Measurements from ENCODE around the gene MAML2.

The MAML2 gene

GRCh38 chr11:96026310-96026709, 316.7 kb downstream of the MAML2 start:
- H3K27ac Mint-ChIP-seq = peak overlapping the region; percentile 70
- no peaks in the 10 kb centered on the region for H3K9me3 Mint-ChIP-seq (ENCODE audit: low read depth)
- H3K36me3 Mint-ChIP-seq = peaks cover 6% of the 10 kb centered on the region
- no peaks in the 10 kb centered on the region for H3K27me3 Mint-ChIP-seq
- H3K4me1 Mint-ChIP-seq (ENCODE audit: low read depth) = peaks cover 68% of the 10 kb centered on the region
- no peak overlapping the region for H3K4me3 Mint-ChIP-seq

GRCh38 chr11:96024666-96025065, 318.3 kb downstream of the MAML2 start:
- H3K27ac Mint-ChIP-seq = peak overlapping the region; percentile 74
- H3K27me3 Mint-ChIP-seq = no peaks in the 10 kb centered on the region
- peaks cover 6% of the 10 kb centered on the region for H3K36me3 Mint-ChIP-seq
- H3K9me3 Mint-ChIP-seq (ENCODE audit: low read depth) = no peaks in the 10 kb centered on the region
- H3K4me1 Mint-ChIP-seq (ENCODE audit: low read depth) = peaks cover 78% of the 10 kb centered on the region
- H3K4me3 Mint-ChIP-seq = no peak overlapping the region

- peak overlapping the region; percentile 74 for H3K27ac Mint-ChIP-seq
- no peaks in the 10 kb centered on the region for H3K27me3 Mint-ChIP-seq
- peaks cover 70% of the 10 kb centered on the region for H3K4me1 Mint-ChIP-seq (ENCODE audit: low read depth)
- H3K9me3 Mint-ChIP-seq (ENCODE audit: low read depth) = no peaks in the 10 kb centered on the region
- no peak overlapping the region for H3K4me3 Mint-ChIP-seq
- peaks cover 6% of the 10 kb centered on the region for H3K36me3 Mint-ChIP-seq
Observed at GRCh38 chr11:96023275-96023674, 319.7 kb downstream of the MAML2 start.

GRCh38 chr11:96021901-96022650, 320.9 kb downstream of the MAML2 start:
- Mint-ChIP-seq H3K27me3 (no peaks in the 10 kb centered on the region), H3K4me1 (ENCODE audit: low read depth) (peaks cover 64% of the 10 kb centered on the region), H3K9me3 (ENCODE audit: low read depth) (no peaks in the 10 kb centered on the region), H3K36me3 (peaks cover 2% of the 10 kb centered on the region), H3K27ac (peak overlapping the region; percentile 61), H3K4me3 (no peak overlapping the region)

GRCh38 chr11:96019810-96020747, 322.9 kb downstream of the MAML2 start:
- Mint-ChIP-seq H3K27ac (peak overlapping the region; percentile 74), H3K4me3 (no peak overlapping the region), H3K9me3 (ENCODE audit: low read depth) (no peaks in the 10 kb centered on the region), H3K4me1 (ENCODE audit: low read depth) (peaks cover 65% of the 10 kb centered on the region), H3K36me3 (no peaks in the 10 kb centered on the region), H3K27me3 (no peaks in the 10 kb centered on the region)

GRCh38 chr11:96019281-96019680, 323.7 kb downstream of the MAML2 start:
- Mint-ChIP-seq H3K27ac (no peak overlapping the region), H3K4me1 (ENCODE audit: low read depth) (peaks cover 65% of the 10 kb centered on the region), H3K36me3 (no peaks in the 10 kb centered on the region), H3K9me3 (ENCODE audit: low read depth) (no peaks in the 10 kb centered on the region), H3K4me3 (no peak overlapping the region), H3K27me3 (no peaks in the 10 kb centered on the region)

GRCh38 chr11:96017856-96018255, 325.1 kb downstream of the MAML2 start:
- Mint-ChIP-seq H3K4me3 (no peak overlapping the region), H3K36me3 (no peaks in the 10 kb centered on the region), H3K27ac (no peak overlapping the region), H3K27me3 (no peaks in the 10 kb centered on the region), H3K4me1 (ENCODE audit: low read depth) (peaks cover 67% of the 10 kb centered on the region), H3K9me3 (ENCODE audit: low read depth) (no peaks in the 10 kb centered on the region)

- H3K27me3 Mint-ChIP-seq = no peaks in the 10 kb centered on the region
- peaks cover 67% of the 10 kb centered on the region for H3K4me1 Mint-ChIP-seq (ENCODE audit: low read depth)
- no peaks in the 10 kb centered on the region for H3K9me3 Mint-ChIP-seq (ENCODE audit: low read depth)
- H3K4me3 Mint-ChIP-seq = no peak overlapping the region
- H3K27ac Mint-ChIP-seq = no peak overlapping the region
- H3K36me3 Mint-ChIP-seq = no peaks in the 10 kb centered on the region
Observed at GRCh38 chr11:96016978-96017502, 326.0 kb downstream of the MAML2 start.

GRCh38 chr11:96015906-96016565, 327.0 kb downstream of the MAML2 start:
- H3K4me3 Mint-ChIP-seq = peak overlapping the region; percentile 45
- peak overlapping the region; percentile 93 for H3K27ac Mint-ChIP-seq
- H3K36me3 Mint-ChIP-seq = no peaks in the 10 kb centered on the region
- H3K4me1 Mint-ChIP-seq (ENCODE audit: low read depth) = peaks cover 72% of the 10 kb centered on the region
- no peaks in the 10 kb centered on the region for H3K9me3 Mint-ChIP-seq (ENCODE audit: low read depth)
- H3K27me3 Mint-ChIP-seq = no peaks in the 10 kb centered on the region

- Mint-ChIP-seq H3K4me1 (ENCODE audit: low read depth) (peaks cover 66% of the 10 kb centered on the region), H3K27me3 (no peaks in the 10 kb centered on the region)
Observed at GRCh38 chr11:96014217-96014616, 328.8 kb downstream of the MAML2 start.

GRCh38 chr11:96013461-96014213, 329.4 kb downstream of the MAML2 start:
- peak overlapping the region; percentile 72 for H3K4me3 Mint-ChIP-seq
- H3K9me3 Mint-ChIP-seq (ENCODE audit: low read depth) = no peaks in the 10 kb centered on the region
- peaks cover 68% of the 10 kb centered on the region for H3K4me1 Mint-ChIP-seq (ENCODE audit: low read depth)
- H3K36me3 Mint-ChIP-seq = no peaks in the 10 kb centered on the region
- peak overlapping the region; percentile 93 for H3K27ac Mint-ChIP-seq
- H3K27me3 Mint-ChIP-seq = no peaks in the 10 kb centered on the region

More at GRCh38 chr11:96014217-96014616, 328.8 kb downstream of the MAML2 start:
- Mint-ChIP-seq H3K9me3 (ENCODE audit: low read depth) (no peaks in the 10 kb centered on the region), H3K4me3 (peak overlapping the region; percentile 72), H3K27ac (peak overlapping the region; percentile 93), H3K36me3 (no peaks in the 10 kb centered on the region)

- no peaks in the 10 kb centered on the region for H3K36me3 Mint-ChIP-seq
- peak overlapping the region; percentile 50 for H3K4me3 Mint-ChIP-seq
- no peaks in the 10 kb centered on the region for H3K27me3 Mint-ChIP-seq
- H3K27ac Mint-ChIP-seq = peak overlapping the region; percentile 93
- no peaks in the 10 kb centered on the region for H3K9me3 Mint-ChIP-seq (ENCODE audit: low read depth)
- peaks cover 73% of the 10 kb centered on the region for H3K4me1 Mint-ChIP-seq (ENCODE audit: low read depth)
Observed at GRCh38 chr11:96012086-96012824, 330.7 kb downstream of the MAML2 start.

GRCh38 chr11:96010683-96011082, 332.3 kb downstream of the MAML2 start:
- Mint-ChIP-seq H3K27me3 (no peaks in the 10 kb centered on the region), H3K4me1 (ENCODE audit: low read depth) (peaks cover 66% of the 10 kb centered on the region), H3K36me3 (no peaks in the 10 kb centered on the region), H3K4me3 (peak overlapping the region; percentile 12), H3K9me3 (ENCODE audit: low read depth) (no peaks in the 10 kb centered on the region), H3K27ac (peak overlapping the region; percentile 93)

Measured in activated naive CD8-positive, alpha-beta T cell (primary cell).